H1 (cell line): Measurements from ENCODE around the gene FBXL5. TPM values are rescaled to one million over a fixed set of nuclear protein-coding genes. Genes with fewer than 3 reads are reported as not detected.

ENCODE experiments used
- CTCF ChIA-PET: fragments of 300-600 bp; sonication (Branson Sonifier 250); formaldehyde crosslinking; loops from one replicate; lab custom pipeline; 2021; ENCODE audit not compliant: partially characterized antibody; lab: Charles Lee
- POLR2A ChIA-PET: fragments of 300-600 bp; sonication (Branson Sonifier 250); formaldehyde crosslinking; loops from one replicate; lab custom pipeline; 2021; ENCODE audit warnings: inconsistent platforms; ENCODE audit not compliant: partially characterized antibody; lab: Charles Lee
- DNase-seq, 2 experiments: peaks; one replicate each; pipeline versions ENCODE4 v3.0.0 to v3.0.0-alpha.2; 2010 to 2022; ENCODE audit warnings: low spot score in 2 of 2, low read depth in 1 of 2, mixed read lengths in 1 of 2
- FAIRE-seq: peaks from 2 replicates; lab custom pipeline; 2011; peaks lifted over from hg19 to GRCh38; lab: Jason Lieb, UNC
- H2AFZ ChIP-seq: 2 replicates; pipeline ENCODE4 v1.8.1; 2012; ENCODE audit warnings: low read length, inconsistent platforms
- H2AK5ac ChIP-seq: 2 replicates; pipeline ENCODE4 v1.6.1; 2013; ENCODE audit warnings: low read depth, low read length
- H2BK120ac ChIP-seq: replicated peaks from 2 replicates; pipeline ENCODE3; 2013; ENCODE audit warnings: low read depth, low read length, inconsistent platforms
- H2BK12ac ChIP-seq: 2 replicates; pipeline ENCODE4 v1.6.1; 2013; ENCODE audit warnings: low read depth, low read length
- H2BK15ac ChIP-seq: 2 replicates; pipeline ENCODE4 v1.6.1; 2013; ENCODE audit warnings: low read length
- H2BK20ac ChIP-seq: 2 replicates; pipeline ENCODE4 v1.6.1; 2013; ENCODE audit warnings: low read length
- H2BK5ac ChIP-seq: 2 replicates; pipeline ENCODE4 v1.6.1; 2013; ENCODE audit warnings: low read depth, low read length
- H3K14ac ChIP-seq: 2 replicates; pipeline ENCODE4 v1.6.1; 2013; ENCODE audit warnings: inconsistent platforms; ENCODE audit not compliant: insufficient read length
- H3K18ac ChIP-seq: 2 replicates; pipeline ENCODE4 v1.6.1; 2013; ENCODE audit warnings: low read length; ENCODE audit errors: extremely low read depth
- H3K23ac ChIP-seq: 2 replicates; pipeline ENCODE4 v1.6.1; 2013; ENCODE audit warnings: inconsistent platforms; ENCODE audit not compliant: insufficient read length
- H3K23me2 ChIP-seq: 2 replicates; pipeline ENCODE4 v1.6.1; 2013; ENCODE audit warnings: low read depth, low read length
- H3K27ac ChIP-seq: 2 replicates; pipeline ENCODE4 v1.6.1; 2011; ENCODE audit warnings: low read depth, low read length, inconsistent platforms
- H3K27me3 ChIP-seq, 4 experiments: replicated peaks in 1 of 4; 1 replicate in 1 of 4; 2 replicates in 3 of 4; pipeline versions ENCODE4 v1.6.1 to v1.8.1; 2011 to 2013; ENCODE audit warnings: low read length in 3 of 4, mild to moderate bottlenecking in 3 of 4, inconsistent platforms in 2 of 4, mixed read lengths in 2 of 4, moderate library complexity in 1 of 4; ENCODE audit not compliant: control insufficient read depth in 3 of 4, insufficient read depth in 3 of 4; ENCODE audit errors: extremely low read depth in 1 of 4
- H3K36me3 ChIP-seq, 4 experiments: 2 replicates each; pipeline versions ENCODE4 v1.6.1 to v1.8.1; 2011 to 2013; ENCODE audit warnings: mild to moderate bottlenecking in 4 of 4, low read length in 3 of 4, moderate library complexity in 2 of 4, control low read depth in 1 of 4, inconsistent platforms in 1 of 4; ENCODE audit not compliant: insufficient read depth in 4 of 4, control insufficient read depth in 2 of 4
- H3K4ac ChIP-seq: replicated peaks from 2 replicates; pipeline ENCODE3; 2013; ENCODE audit warnings: low read length, low read depth, mixed read lengths, inconsistent platforms; ENCODE audit not compliant: insufficient read length
- H3K4me1 ChIP-seq, 4 experiments: replicated peaks in 1 of 4; 1 replicate in 1 of 4; 2 replicates in 3 of 4; pipeline versions ENCODE4 v1.6.1 to v1.8.1; 2011 to 2013; ENCODE audit warnings: low read length in 3 of 4, inconsistent platforms in 2 of 4, mixed read lengths in 1 of 4; ENCODE audit not compliant: insufficient read depth in 4 of 4, control insufficient read depth in 3 of 4
- H3K4me2 ChIP-seq, 2 experiments: 2 replicates each; pipeline versions ENCODE4 v1.6.1 to v1.8.1; 2011 to 2013; ENCODE audit warnings: low read depth in 2 of 2, low read length in 2 of 2, control low read depth in 1 of 2, inconsistent platforms in 1 of 2, mild to moderate bottlenecking in 1 of 2; ENCODE audit not compliant: insufficient read depth in 1 of 2
- H3K4me3 ChIP-seq, 4 experiments: fragments of 200-600, 300-600 bp in 1 of 4; sonication (generic), shearing (Covaris generic), sonication (Bioruptor Twin) in 1 of 4; 2 replicates each; pipeline versions ENCODE4 v1.5.1 to v1.8.1; 2011 to 2016; ENCODE audit warnings: low read length in 4 of 4, low read depth in 3 of 4, control low read depth in 2 of 4, inconsistent platforms in 2 of 4, mild to moderate bottlenecking in 2 of 4, mixed read lengths in 1 of 4, moderate library complexity in 1 of 4; ENCODE audit not compliant: insufficient read depth in 2 of 4; ENCODE audit errors: extremely low read depth in 1 of 4
- H3K56ac ChIP-seq: replicated peaks from 2 replicates; pipeline ENCODE3; 2013; ENCODE audit warnings: low read depth, mild to moderate bottlenecking, mixed read lengths, low read length, inconsistent platforms; ENCODE audit not compliant: insufficient read length
- H3K79me1 ChIP-seq: 2 replicates; pipeline ENCODE4 v1.6.1; 2013; ENCODE audit warnings: low read depth, low read length, control low read depth
- H3K79me2 ChIP-seq, 2 experiments: 2 replicates each; pipeline versions ENCODE4 v1.6.1 to v1.8.1; 2012 to 2013; ENCODE audit warnings: low read length in 2 of 2, mild to moderate bottlenecking in 2 of 2, inconsistent platforms in 1 of 2; ENCODE audit not compliant: insufficient read depth in 2 of 2, control insufficient read depth in 1 of 2
- H3K9ac ChIP-seq, 4 experiments: replicated peaks in 1 of 4; 1 replicate in 1 of 4; 2 replicates in 3 of 4; pipeline versions ENCODE4 v1.6.1 to v1.8.1; 2011 to 2013; ENCODE audit warnings: low read depth in 3 of 4, low read length in 3 of 4, control low read depth in 2 of 4, mild to moderate bottlenecking in 2 of 4, moderate library complexity in 2 of 4, inconsistent platforms in 1 of 4; ENCODE audit errors: extremely low read depth in 1 of 4
- H3K9me3 ChIP-seq, 2 experiments: 2 replicates each; pipeline versions ENCODE4 v1.6.1 to v1.8.1; 2012 to 2013; ENCODE audit warnings: mild to moderate bottlenecking in 2 of 2, moderate library complexity in 2 of 2, control low read depth in 1 of 2, inconsistent platforms in 1 of 2, low read depth in 1 of 2, low read length in 1 of 2, mixed read lengths in 1 of 2; ENCODE audit not compliant: insufficient read depth in 2 of 2
- H4K20me1 ChIP-seq, 2 experiments: replicated peaks in 1 of 2; 2 replicates each; pipeline versions ENCODE3 to v1.8.1; 2011 to 2013; ENCODE audit warnings: inconsistent platforms in 2 of 2, low read length in 2 of 2, mild to moderate bottlenecking in 1 of 2; ENCODE audit not compliant: insufficient read depth in 2 of 2, control insufficient read depth in 1 of 2
- H4K5ac ChIP-seq: 2 replicates; pipeline ENCODE4 v1.6.1; 2013; ENCODE audit warnings: low read length, low read depth, mixed read lengths, inconsistent platforms; ENCODE audit not compliant: insufficient read length
- H4K8ac ChIP-seq: 2 replicates; pipeline ENCODE4 v1.8.0; 2013; ENCODE audit warnings: mild to moderate bottlenecking, moderate library complexity, low read length, inconsistent platforms; ENCODE audit not compliant: insufficient read depth; ENCODE audit errors: extremely low read depth
- H4K91ac ChIP-seq: replicated peaks from 2 replicates; pipeline ENCODE3; 2013; ENCODE audit warnings: low read length, mixed read lengths, inconsistent platforms; ENCODE audit not compliant: insufficient read length
- CEBPB ChIP-seq: IDR thresholded peaks from 2 replicates; pipeline ENCODE4 v1.6.1; 2012; ENCODE audit warnings: low read depth, low read length
- CHD2 ChIP-seq: IDR thresholded peaks from 2 replicates; pipeline ENCODE4 v1.6.1; 2012; ENCODE audit warnings: low read length, improper control_type of control experiment
- KDM4A ChIP-seq: IDR thresholded peaks from one replicate; pipeline ENCODE4 v1.7.1; 2012; ENCODE audit warnings: low read depth, mild to moderate bottlenecking, moderate library complexity, low read length, inconsistent platforms; ENCODE audit not compliant: severe bottlenecking
- NRF1 ChIP-seq: IDR thresholded peaks from 2 replicates; pipeline ENCODE4 v1.6.1; 2011; ENCODE audit warnings: mild to moderate bottlenecking, low read depth, low read length, improper control_type of control experiment
- SP1 ChIP-seq: IDR thresholded peaks from 2 replicates; pipeline ENCODE4 v1.6.1; 2011; ENCODE audit warnings: low read depth, low read length
- SP2 ChIP-seq: IDR thresholded peaks from 2 replicates; pipeline ENCODE4 v1.6.1; 2012; ENCODE audit warnings: mild to moderate bottlenecking, low read length, inconsistent platforms
- SP4 ChIP-seq: IDR thresholded peaks from 2 replicates; pipeline ENCODE4 v1.6.1; 2012; ENCODE audit warnings: low read length, inconsistent platforms
- TBP ChIP-seq: IDR thresholded peaks from 2 replicates; pipeline ENCODE4 v1.6.1; 2011; ENCODE audit warnings: low read depth, low read length, improper control_type of control experiment
- WGBS, 2 experiments: shearing (Covaris generic) in 1 of 2; methylation state at CpG; one replicate each; pipeline versions ENCODE4 v1.1.6 to v1.1.7; 2013 to 2015; ENCODE audit warnings: low lambda C conversion rate in 2 of 2, mixed read lengths in 2 of 2, inconsistent platforms in 1 of 2, low coverage in 1 of 2, missing lambda C conversion rate in 1 of 2; ENCODE audit not compliant: insufficient replicate concordance in 2 of 2, insufficient coverage in 1 of 2, insufficient read length in 1 of 2; ENCODE audit errors: extremely low coverage in 1 of 2, missing lambda C conversion rate in 1 of 2; 5-methylcytosine and 5-hydroxymethylcytosine counted together
- polyA plus RNA-seq, 7 experiments: library from polyadenylated mRNA; depleted of rRNA in 3 of 7; stranded (reverse) in 5 of 7; unstranded in 2 of 7; fragments of >200 nt in 5 of 7; fragments of 200-250 nt in 2 of 7; gene quantifications; 1 replicate in 5 of 7; 2 replicates in 1 of 7; 4 replicates in 1 of 7; pipeline versions ENCODE4 v1.2.1 to v1.2.3, GENCODE V29; 2011 to 2013; ENCODE audit warnings: missing spikeins in 2 of 7, mixed read lengths in 2 of 7
- total RNA-seq: library from RNA; stranded (reverse); fragmentation: NEBNext Ultra II Directional; extraction: Animal tissue kit (Norgen Biotek cat#: 25700); gene quantifications from 2 replicates; pipeline ENCODE4 v1.2.1, GENCODE V29; 2021

Gene FBXL5
- total and polyA plus RNA-seq, 2 of the 8 experiments (the other 6 are each of a cell fraction or from before 2014, with no cell fraction given) = 34.6 to 62.7 TPM

- Histone ChIP-seq H2BK20ac (no peak overlapping the region), H3K18ac (no peak overlapping the region), H3K79me2 (no peaks in the 10 kb centered on the region), H3K23ac (no peak overlapping the region), H3K27me3 (no peaks in the 10 kb centered on the region), H3K4me3 (no peak overlapping the region), H3K56ac (no peak overlapping the region), H3K4ac (no peak overlapping the region), H3K9ac (no peak overlapping the region), H3K27ac (no peak overlapping the region), H2BK15ac (no peak overlapping the region), H2AK5ac (no peak overlapping the region), H2AFZ (no peak overlapping the region), H3K36me3 (no peaks in the 10 kb centered on the region), H2BK120ac (no peak overlapping the region), H3K4me1 (peaks cover 0 to 5% (median 2%) of the 10 kb centered on the region in 4 experiments; a peak in 3 of 7 replicates), H3K4me2 (no peak overlapping the region), H3K9me3 (no peaks in the 10 kb centered on the region; a peak in 1 of 4 replicates), H3K79me1 (no peaks in the 10 kb centered on the region), H2BK5ac (no peak overlapping the region), H2BK12ac (no peak overlapping the region), H4K91ac (no peak overlapping the region), H3K14ac (no peak overlapping the region), H4K8ac (no peak overlapping the region), H4K20me1 (no peaks in the 10 kb centered on the region), H4K5ac (no peak overlapping the region), H3K23me2 (no peaks in the 10 kb centered on the region; the same call in 1 of the 2 replicates)
- ChIA-PET POLR2A (interaction anchor here (1.5 kb wide), 1 partner anchor 13 kb away, joined by 3 read pairs; no protein-coding TSS in a partner anchor), CTCF (interaction anchor here (1.2 to 2.0 kb wide), 2 partner anchors 8 to 15 kb away, joined by 3 to 5 read pairs; partner anchors contain the start of gene FAM200B)
- WGBS, 2 experiments = 100% methylated on average over 1 of the region's 1 CpG; no CpG with 5 or more reads in 1 of the 2 experiments
- DNase-seq (no peak), FAIRE-seq (no peak)
- TF ChIP-seq CEBPB (no peak), SP1 (no peak), TBP (no peak), SP2 (no peak), NRF1 (no peak), SP4 (no peak), KDM4A (no peak), CHD2 (no peak)
Measured at GRCh38 chr4:15696866-15697265, 41.7 kb upstream of the FBXL5 start.
